Suprapubic skin (tissue), 4 donors: ENCODE results near the gene FIZ1. TPM values are rescaled to one million over a fixed set of nuclear protein-coding genes. Genes with fewer than 3 reads are reported as not detected.

Experiments used
- DNase-seq, 2 donors: peaks; one replicate each; pipeline ENCODE4 v3.0.0-alpha.2; 2019; ENCODE audit warnings: low spot score in 2 of 2
- H3K27ac ChIP-seq: fragments of 200-600 bp; sonication (generic); one replicate; pipeline ENCODE4 v1.5.1; 2019
- H3K27me3 ChIP-seq: fragments of 200-600 bp; sonication (generic); one replicate; pipeline ENCODE4 v1.5.1; 2019
- H3K36me3 ChIP-seq: fragments of 200-600 bp; sonication (generic); one replicate; pipeline ENCODE4 v1.5.1; 2019
- H3K4me1 ChIP-seq: fragments of 200-600 bp; sonication (generic); one replicate; pipeline ENCODE4 v1.5.1; 2019
- H3K4me3 ChIP-seq: fragments of 200-600 bp; sonication (generic); one replicate; pipeline ENCODE4 v1.5.1; 2019; ENCODE audit warnings: mild to moderate bottlenecking
- H3K9me3 ChIP-seq: fragments of 200-600 bp; sonication (generic); one replicate; pipeline ENCODE4 v1.5.1; 2019
- EP300 ChIP-seq: sonication (generic); formaldehyde crosslinking; IDR thresholded peaks from one replicate; pipeline ENCODE4 v1.6.1; 2017; ENCODE audit warnings: antibody characterized with exemption
- POLR2A ChIP-seq, 2 donors: fragments of 450-650 bp; IDR thresholded peaks; one replicate each; pipeline ENCODE4 v1.6.1; 2017; ENCODE audit warnings: antibody characterized with exemption in 2 of 2, mild to moderate bottlenecking in 2 of 2, moderate library complexity in 2 of 2
- POLR2AphosphoS5 ChIP-seq, 3 donors: sonication (generic); formaldehyde crosslinking; IDR thresholded peaks; one replicate each; pipeline ENCODE4 v1.6.1; 2017; ENCODE audit warnings: antibody characterized with exemption in 3 of 3
- WGBS: methylation state at CpG from one replicate; pipeline ENCODE4 v1.1.5; 2018; 5-methylcytosine and 5-hydroxymethylcytosine counted together
- total RNA-seq, 4 donors: library from RNA; depleted of rRNA; stranded (reverse); fragments of >200 nt; gene quantifications; one replicate each; pipeline ENCODE4 v1.1.0, GENCODE V29; 2016
- TF ChIP-seq, protein P1 (sequence below), 2 donors: fragments of 200-600 bp in 1 of 2; fragments of 450-650 bp in 1 of 2; sonication (generic) in 1 of 2; IDR thresholded peaks; one replicate each; pipeline ENCODE4 v1.5.1; 2016 to 2019; ENCODE audit warnings: antibody characterized with exemption in 2 of 2, mild to moderate bottlenecking in 1 of 2, moderate library complexity in 1 of 2

FIZ1 gene
- total RNA-seq, 4 donors from 2014 or later: 7.6 to 9.2 (median 8.5) TPM

DNA sequence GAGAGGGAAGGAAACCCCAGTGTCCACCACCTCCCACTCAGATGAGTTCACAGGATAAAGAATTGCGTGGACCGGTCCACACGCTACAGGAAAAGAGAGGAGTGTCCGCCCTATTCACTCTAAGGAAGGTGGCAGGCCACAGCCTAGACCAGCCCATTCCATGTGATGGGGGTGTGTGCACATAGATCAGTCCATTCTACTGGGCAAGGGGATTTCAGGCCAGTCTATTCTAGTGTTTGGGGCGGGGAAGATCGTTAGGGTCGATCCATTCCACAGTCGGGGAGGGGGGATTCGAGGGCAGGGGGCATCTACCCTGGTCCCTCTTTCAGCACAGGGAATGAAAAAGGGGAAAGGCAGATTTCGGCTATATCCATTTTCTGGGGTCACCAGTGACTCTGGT lies 7.8 kb downstream of the FIZ1 start:
- WGBS: 82% methylated on average over 10 of the region's 10 CpGs
- Histone ChIP-seq H3K9me3 (no peaks in the 10 kb centered on the region), H3K27ac (no peak overlapping the region), H3K4me3 (no peak overlapping the region), H3K36me3 (peaks cover 39% of the 10 kb centered on the region), H3K27me3 (no peaks in the 10 kb centered on the region), H3K4me1 (peaks cover 13% of the 10 kb centered on the region)
- TF ChIP-seq, protein P1, sequence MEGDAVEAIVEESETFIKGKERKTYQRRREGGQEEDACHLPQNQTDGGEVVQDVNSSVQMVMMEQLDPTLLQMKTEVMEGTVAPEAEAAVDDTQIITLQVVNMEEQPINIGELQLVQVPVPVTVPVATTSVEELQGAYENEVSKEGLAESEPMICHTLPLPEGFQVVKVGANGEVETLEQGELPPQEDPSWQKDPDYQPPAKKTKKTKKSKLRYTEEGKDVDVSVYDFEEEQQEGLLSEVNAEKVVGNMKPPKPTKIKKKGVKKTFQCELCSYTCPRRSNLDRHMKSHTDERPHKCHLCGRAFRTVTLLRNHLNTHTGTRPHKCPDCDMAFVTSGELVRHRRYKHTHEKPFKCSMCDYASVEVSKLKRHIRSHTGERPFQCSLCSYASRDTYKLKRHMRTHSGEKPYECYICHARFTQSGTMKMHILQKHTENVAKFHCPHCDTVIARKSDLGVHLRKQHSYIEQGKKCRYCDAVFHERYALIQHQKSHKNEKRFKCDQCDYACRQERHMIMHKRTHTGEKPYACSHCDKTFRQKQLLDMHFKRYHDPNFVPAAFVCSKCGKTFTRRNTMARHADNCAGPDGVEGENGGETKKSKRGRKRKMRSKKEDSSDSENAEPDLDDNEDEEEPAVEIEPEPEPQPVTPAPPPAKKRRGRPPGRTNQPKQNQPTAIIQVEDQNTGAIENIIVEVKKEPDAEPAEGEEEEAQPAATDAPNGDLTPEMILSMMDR (IDR thresholded peaks at IDR 0.05): no peak
- TF ChIP-seq EP300 (no peak), POLR2A (IDR thresholded peaks at IDR 0.05) (no peak), POLR2AphosphoS5 (IDR thresholded peaks at IDR 0.05) (no peak)
- DNase-seq: no peak

DNA sequence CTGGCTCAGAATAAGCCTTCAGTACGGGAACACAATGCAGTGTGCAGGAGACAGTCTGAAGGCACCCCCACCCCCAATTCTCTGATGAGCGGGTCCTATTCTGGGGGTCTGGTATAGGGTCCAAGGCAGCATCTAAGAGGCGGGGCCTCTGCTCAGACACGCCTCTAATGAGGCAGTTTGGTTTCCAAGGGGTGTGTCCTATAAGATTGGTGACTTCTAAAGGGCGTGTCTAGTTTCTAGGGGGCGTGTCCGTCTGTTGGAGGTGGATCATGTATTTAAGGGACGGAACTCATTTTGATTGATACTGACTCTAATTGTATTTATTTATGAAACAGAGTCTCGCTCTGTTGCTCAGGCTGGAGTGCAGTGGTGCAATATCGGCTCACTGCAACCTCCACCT lies 8.7 kb downstream of the FIZ1 start:
- Histone ChIP-seq H3K4me3 (no peak overlapping the region), H3K27ac (no peak overlapping the region), H3K4me1 (peaks cover 23% of the 10 kb centered on the region), H3K9me3 (no peaks in the 10 kb centered on the region), H3K27me3 (peaks cover 3% of the 10 kb centered on the region), H3K36me3 (peaks cover 29% of the 10 kb centered on the region)
- 88% methylated on average over 9 of the region's 10 CpGs for WGBS
- no peak for DNase-seq
- TF ChIP-seq, protein P1 (IDR thresholded peaks at IDR 0.05): no peak
- no peak for TF ChIP-seq EP300
- no peak for TF ChIP-seq POLR2AphosphoS5 (IDR thresholded peaks at IDR 0.05)
- no peak for TF ChIP-seq POLR2A (IDR thresholded peaks at IDR 0.05)

DNA sequence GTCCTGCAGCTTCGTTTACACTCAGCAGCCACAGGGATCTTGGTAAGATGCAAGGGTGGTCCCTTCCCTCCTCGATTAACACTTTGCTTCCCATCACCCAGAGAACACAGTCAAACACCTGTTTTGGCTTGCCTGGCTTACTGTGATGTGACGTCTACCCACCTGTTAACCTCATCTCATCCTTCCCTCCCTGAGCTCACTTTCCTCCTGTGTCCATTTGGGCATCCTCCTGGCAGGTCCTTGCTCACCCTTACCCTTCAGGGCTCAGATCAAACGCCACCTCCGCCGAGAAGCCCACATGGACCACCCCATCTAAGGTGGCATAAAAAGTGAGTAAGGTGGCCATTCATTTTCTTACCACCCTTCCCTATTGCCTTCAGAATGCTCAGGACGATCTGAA lies 9.2 kb downstream of the FIZ1 start:
- H3K27me3 ChIP-seq: peaks cover 3% of the 10 kb centered on the region
- no peak overlapping the region for H3K27ac ChIP-seq
- DNase-seq: no peak
- TF ChIP-seq POLR2AphosphoS5 (IDR thresholded peaks at IDR 0.05) (no peak), POLR2A (IDR thresholded peaks at IDR 0.05) (no peak), EP300 (no peak)
- TF ChIP-seq, protein P1 (IDR thresholded peaks at IDR 0.05): no peak
- H3K9me3 ChIP-seq: no peaks in the 10 kb centered on the region
- WGBS: 55% methylated on average over 7 of the region's 7 CpGs
- H3K4me3 ChIP-seq: no peak overlapping the region
- peaks cover 25% of the 10 kb centered on the region for H3K4me1 ChIP-seq
- peaks cover 24% of the 10 kb centered on the region for H3K36me3 ChIP-seq

DNA sequence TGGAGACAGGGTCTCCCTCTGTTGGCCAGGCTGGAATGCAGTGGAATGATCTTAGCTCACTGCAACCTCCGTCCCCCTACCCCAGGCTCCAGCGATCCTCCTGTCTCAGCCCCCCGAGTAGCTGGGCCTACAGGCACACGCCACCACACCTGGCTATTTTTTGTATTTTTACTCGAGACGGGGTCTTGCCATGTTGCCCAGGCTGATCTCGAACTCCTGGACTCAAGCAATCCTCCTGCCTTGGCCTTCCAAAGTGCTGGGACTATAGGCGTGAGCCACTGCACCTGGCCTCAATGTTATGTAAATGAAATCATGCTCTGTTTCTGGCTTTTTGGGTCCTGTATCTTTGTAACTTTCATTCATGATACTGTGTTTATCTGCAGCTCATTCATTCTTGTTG lies 10.6 kb downstream of the FIZ1 start:
- H3K4me3 ChIP-seq: no peak overlapping the region
- peaks cover 3% of the 10 kb centered on the region for H3K27me3 ChIP-seq
- WGBS: 91% methylated on average over 8 of the region's 8 CpGs
- no peaks in the 10 kb centered on the region for H3K9me3 ChIP-seq
- DNase-seq: no peak
- peaks cover 25% of the 10 kb centered on the region for H3K4me1 ChIP-seq
- TF ChIP-seq POLR2A (IDR thresholded peaks at IDR 0.05) (no peak), POLR2AphosphoS5 (IDR thresholded peaks at IDR 0.05) (no peak)
- TF ChIP-seq, protein P1 (IDR thresholded peaks at IDR 0.05): no peak
- no peak overlapping the region for H3K27ac ChIP-seq
- H3K36me3 ChIP-seq: peaks cover 20% of the 10 kb centered on the region

DNA sequence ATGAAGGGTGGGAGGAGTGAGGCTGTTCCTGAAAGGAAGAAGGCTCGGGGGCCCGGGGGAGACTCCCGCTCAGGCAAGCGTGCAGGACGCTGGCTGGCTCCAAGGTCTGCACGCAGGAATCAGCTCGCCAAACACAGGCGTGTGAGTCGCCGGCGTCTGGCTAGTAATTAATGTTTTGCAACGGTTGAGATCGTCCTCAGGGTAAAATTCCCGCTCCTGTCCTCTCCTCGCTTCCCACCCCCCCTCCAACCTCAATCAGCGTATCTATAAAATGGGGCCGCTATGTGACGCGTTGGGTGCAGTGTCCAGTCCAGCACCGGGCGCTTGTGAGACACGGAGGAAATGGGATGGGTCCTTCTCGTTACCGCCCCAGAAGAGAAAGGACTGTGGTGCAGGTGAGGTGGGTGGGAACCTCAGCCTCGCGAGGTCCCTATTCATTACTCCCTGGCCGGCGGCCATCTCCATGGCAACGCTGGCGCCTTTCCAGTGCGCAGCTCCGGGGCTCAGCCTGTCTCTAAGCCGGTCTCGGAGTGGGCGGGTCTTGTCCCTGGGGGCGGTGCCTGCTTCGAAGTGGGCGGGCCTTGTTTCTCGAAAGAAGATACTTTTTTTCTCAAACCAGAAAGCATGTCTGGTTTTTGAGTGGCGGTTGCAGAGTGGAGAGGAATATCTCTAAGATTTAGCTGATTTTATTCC lies 12.2 kb downstream of the FIZ1 start:
- TF ChIP-seq, protein P1 (IDR thresholded peaks at IDR 0.05): no peak
- TF ChIP-seq EP300 (no peak), POLR2A (IDR thresholded peaks at IDR 0.05) (no peak), POLR2AphosphoS5 (IDR thresholded peaks at IDR 0.05) (no peak)
- peaks cover 26% of the 10 kb centered on the region for H3K4me1 ChIP-seq
- H3K4me3 ChIP-seq: peak overlapping the region; percentile 35
- peaks cover 3% of the 10 kb centered on the region for H3K27me3 ChIP-seq
- H3K27ac ChIP-seq: no peak overlapping the region
- DNase-seq: peak; percentile 95
- H3K36me3 ChIP-seq: peaks cover 4% of the 10 kb centered on the region
- WGBS: under 1% methylated on average over 38 of the region's 40 CpGs
- no peaks in the 10 kb centered on the region for H3K9me3 ChIP-seq
